ENCODE data around the gene TGM2. TPM values are rescaled to one million over a fixed set of nuclear protein-coding genes. Genes with fewer than 3 reads are reported as not detected.

TGM2 gene
- total RNA-seq, 2 experiments from 2014 or later, result 0.06 to 0.27 TPM

- Mint-ChIP-seq H3K36me3 (ENCODE audit: low read depth) (no peaks in the 10 kb centered on the region), H3K4me1 (ENCODE audit: low read depth) (no peaks in the 10 kb centered on the region), H3K27ac (no peak overlapping the region), H3K27me3 (peaks cover 37% of the 10 kb centered on the region), H3K9me3 (no peaks in the 10 kb centered on the region), H3K4me3 (no peak overlapping the region)
- DNase-seq (no peak), ATAC-seq (ENCODE audit: poor library complexity) (no peak)
- no peak for TF ChIP-seq CTCF (IDR thresholded peaks at IDR 0.05)
- peaks cover 8 to 21% of the 10 kb centered on the region in 2 experiments for H3K27me3 ChIP-seq (ENCODE audit: control insufficient read depth in 1 of 2, insufficient read depth in 2 of 2, low read length in 2 of 2)
- peaks cover 6% of the 10 kb centered on the region for H3K4me1 ChIP-seq (ENCODE audit: insufficient read depth, low read length)
- ChIA-PET CTCF (no interaction called here), POLR2A (no interaction called here)
- no peak overlapping the region for H3K27ac ChIP-seq (ENCODE audit: low read depth in 1 of 2, low read length in 2 of 2)
- no peaks in the 10 kb centered on the region for H3K36me3 ChIP-seq (ENCODE audit: insufficient read depth, low read length)
- intact Hi-C loops (cut with DNase I, micrococcal nuclease), result loop anchor here (5.0 kb wide), 1 partner anchor 109 kb away; no protein-coding TSS in a partner anchor
- no peaks in the 10 kb centered on the region for H3K9me3 ChIP-seq (ENCODE audit: control insufficient read depth in 1 of 2, insufficient read depth in 1 of 2, low read length in 2 of 2)
- no peak overlapping the region for H3K4me3 ChIP-seq (ENCODE audit: low read length)
Measured at GRCh38 chr20:38166703-38167233, 1.7 kb upstream of the TGM2 start.

DNA sequence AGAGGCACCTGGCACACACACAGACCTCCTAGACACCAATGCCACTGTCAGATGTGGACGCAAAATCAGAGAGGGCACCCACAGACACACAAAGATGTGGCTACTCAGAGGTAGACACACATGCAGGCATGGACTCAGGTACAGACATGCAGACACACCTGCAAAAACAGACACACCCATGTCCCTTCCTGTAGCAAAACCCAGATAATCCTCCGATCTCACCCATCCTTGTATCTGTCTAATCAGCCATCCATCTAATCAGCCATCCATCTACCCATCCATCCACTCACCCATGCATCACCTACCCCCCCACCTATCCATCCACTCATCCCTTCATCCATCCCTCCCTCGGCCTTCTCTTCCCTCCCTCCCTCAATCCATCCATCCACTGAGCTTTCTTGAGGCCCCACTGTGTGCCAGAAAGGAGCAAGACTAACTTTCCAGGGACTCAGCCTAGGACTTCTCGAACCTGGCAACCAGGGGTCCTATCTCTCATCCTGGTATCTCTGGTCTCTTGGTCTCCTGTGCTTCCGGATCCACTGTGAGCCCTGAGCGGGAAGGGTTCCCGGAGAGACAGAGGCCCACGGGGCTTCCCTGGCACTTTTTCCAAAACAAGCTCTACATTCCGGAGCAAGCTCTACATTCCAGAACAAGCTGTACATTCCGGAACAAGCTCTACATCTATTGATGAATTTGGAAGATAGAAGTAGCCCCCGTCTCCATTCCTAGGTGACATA, 1.1 kb upstream of the TGM2 start:
- ChIA-PET CTCF (no interaction called here), POLR2A (no interaction called here)
- H3K27ac Mint-ChIP-seq, result no peak overlapping the region
- no peaks in the 10 kb centered on the region for H3K36me3 ChIP-seq (ENCODE audit: insufficient read depth, low read length)
- ATAC-seq (ENCODE audit: poor library complexity) (no peak), DNase-seq (no peak)
- H3K27ac ChIP-seq (ENCODE audit: low read depth in 1 of 2, low read length in 2 of 2), result no peak overlapping the region
- intact Hi-C loops (cut with DNase I, micrococcal nuclease), result loop anchor here (5.0 kb wide), 1 partner anchor 109 kb away; no protein-coding TSS in a partner anchor
- H3K4me3 ChIP-seq (ENCODE audit: low read length), result no peak overlapping the region
- H3K4me1 ChIP-seq (ENCODE audit: insufficient read depth, low read length), result peaks cover 6% of the 10 kb centered on the region
- H3K4me1 Mint-ChIP-seq (ENCODE audit: low read depth), result no peaks in the 10 kb centered on the region
- H3K36me3 Mint-ChIP-seq (ENCODE audit: low read depth), result no peaks in the 10 kb centered on the region
- no peak for TF ChIP-seq CTCF (IDR thresholded peaks at IDR 0.05)
- H3K9me3 ChIP-seq (ENCODE audit: control insufficient read depth in 1 of 2, insufficient read depth in 1 of 2, low read length in 2 of 2), result no peaks in the 10 kb centered on the region
- no peaks in the 10 kb centered on the region for H3K9me3 Mint-ChIP-seq
- no peak overlapping the region for H3K4me3 Mint-ChIP-seq
- peaks cover 37% of the 10 kb centered on the region for H3K27me3 Mint-ChIP-seq
- peaks cover 8 to 21% of the 10 kb centered on the region in 2 experiments for H3K27me3 ChIP-seq (ENCODE audit: control insufficient read depth in 1 of 2, insufficient read depth in 2 of 2, low read length in 2 of 2)

- Histone ChIP-seq H3K4me1 (ENCODE audit: insufficient read depth, low read length) (peaks cover 6% of the 10 kb centered on the region), H3K4me3 (ENCODE audit: low read length) (no peak overlapping the region), H3K27me3 (ENCODE audit: control insufficient read depth in 1 of 2, insufficient read depth in 2 of 2, low read length in 2 of 2) (peaks cover 8 to 21% of the 10 kb centered on the region in 2 experiments), H3K27ac (ENCODE audit: low read depth in 1 of 2, low read length in 2 of 2) (no peak overlapping the region), H3K9me3 (ENCODE audit: control insufficient read depth in 1 of 2, insufficient read depth in 1 of 2, low read length in 2 of 2) (no peaks in the 10 kb centered on the region), H3K36me3 (ENCODE audit: insufficient read depth, low read length) (no peaks in the 10 kb centered on the region)
- no peak for DNase-seq
- intact Hi-C loops (cut with DNase I, micrococcal nuclease), result loop anchor here (5.0 kb wide), 1 partner anchor 107 kb away; no protein-coding TSS in a partner anchor
- Mint-ChIP-seq H3K9me3 (no peaks in the 10 kb centered on the region), H3K4me3 (no peak overlapping the region), H3K36me3 (ENCODE audit: low read depth) (no peaks in the 10 kb centered on the region), H3K4me1 (ENCODE audit: low read depth) (no peaks in the 10 kb centered on the region), H3K27ac (no peak overlapping the region), H3K27me3 (peaks cover 37% of the 10 kb centered on the region)
- ATAC-seq (ENCODE audit: poor library complexity), result no peak
- ChIA-PET CTCF (interaction anchor here (1.0 kb wide), 1 partner anchor 107 kb away, joined by 3 read pairs; no protein-coding TSS in a partner anchor), POLR2A (no interaction called here)
- no peak for TF ChIP-seq CTCF (IDR thresholded peaks at IDR 0.05)
Measured at GRCh38 chr20:38164624-38165088, 414 bp downstream of the TGM2 start.

Measured in CD4-positive, alpha-beta T cell (primary cell).